DND-41 (cell line): Measurements from ENCODE around the gene TTC23L.

Experiments
- ATAC-seq: fragments of 200-7000 bp; cut with Tn5 transposase; 3 replicates; pipeline ENCODE4 v1.9.1; 2021; ENCODE audit warnings: low read depth; ENCODE audit not compliant: insufficient read depth
- DNase-seq: peaks from one replicate; pipeline ENCODE4 v3.0.0-alpha.2; 2020
- H2AFZ ChIP-seq: 2 replicates; pipeline ENCODE4 v1.6.0; 2012; ENCODE audit warnings: low read depth, low read length
- H3K27ac ChIP-seq: 2 replicates; pipeline ENCODE4 v1.5.1; 2012; ENCODE audit warnings: low read length, inconsistent platforms
- H3K27me3 ChIP-seq: fragments of 200-600 bp; sonication (generic); 2 replicates; pipeline ENCODE4 v1.6.0; 2012; ENCODE audit warnings: low read length, mild to moderate bottlenecking, inconsistent platforms; ENCODE audit not compliant: insufficient read depth, poor library complexity
- H3K36me3 ChIP-seq: 2 replicates; pipeline ENCODE4 v1.5.1; 2012; ENCODE audit warnings: low read length, inconsistent platforms; ENCODE audit not compliant: insufficient read depth
- H3K4me1 ChIP-seq: 2 replicates; pipeline ENCODE4 v1.5.1; 2012; ENCODE audit warnings: mild to moderate bottlenecking, low read length; ENCODE audit not compliant: insufficient read depth
- H3K4me2 ChIP-seq: 2 replicates; pipeline ENCODE4 v1.6.0; 2012; ENCODE audit warnings: mild to moderate bottlenecking, moderate library complexity, low read length, inconsistent platforms; ENCODE audit not compliant: insufficient read depth
- H3K4me3 ChIP-seq, 2 experiments: fragments of 200-600 bp in 1 of 2; shearing (Covaris generic) in 1 of 2; 2 replicates each; pipeline ENCODE4 v1.5.1; 2012 to 2016; ENCODE audit warnings: inconsistent platforms in 2 of 2, low read length in 2 of 2, mild to moderate bottlenecking in 2 of 2, low read depth in 1 of 2, moderate library complexity in 1 of 2
- H3K79me2 ChIP-seq: 2 replicates; pipeline ENCODE4 v1.6.0; 2012; ENCODE audit warnings: low read length, inconsistent platforms; ENCODE audit not compliant: insufficient read depth
- H3K9ac ChIP-seq: 2 replicates; pipeline ENCODE4 v1.6.0; 2012; ENCODE audit warnings: low read depth, mild to moderate bottlenecking, inconsistent platforms, low read length, moderate library complexity
- H3K9me3 ChIP-seq: 2 replicates; pipeline ENCODE4 v1.5.1; 2012; ENCODE audit warnings: low read length, moderate library complexity, mild to moderate bottlenecking, inconsistent platforms; ENCODE audit not compliant: insufficient read depth, severe bottlenecking
- H4K20me1 ChIP-seq: 2 replicates; pipeline ENCODE4 v1.6.0; 2012; ENCODE audit warnings: low read length; ENCODE audit not compliant: insufficient read depth
- EZH2 ChIP-seq: IDR thresholded peaks from 3 replicates; pipeline ENCODE4 v1.6.1; 2012; ENCODE audit warnings: borderline replicate concordance, low read depth, mild to moderate bottlenecking, moderate library complexity, low read length, inconsistent platforms; ENCODE audit not compliant: severe bottlenecking
- TF ChIP-seq, protein P1 (sequence below): IDR thresholded peaks from 2 replicates; pipeline ENCODE4 v1.5.1; 2012; ENCODE audit warnings: borderline replicate concordance, low read length, moderate library complexity, mild to moderate bottlenecking; ENCODE audit not compliant: poor library complexity, severe bottlenecking; ENCODE audit errors: extremely low read depth

TTC23L gene

DNA sequence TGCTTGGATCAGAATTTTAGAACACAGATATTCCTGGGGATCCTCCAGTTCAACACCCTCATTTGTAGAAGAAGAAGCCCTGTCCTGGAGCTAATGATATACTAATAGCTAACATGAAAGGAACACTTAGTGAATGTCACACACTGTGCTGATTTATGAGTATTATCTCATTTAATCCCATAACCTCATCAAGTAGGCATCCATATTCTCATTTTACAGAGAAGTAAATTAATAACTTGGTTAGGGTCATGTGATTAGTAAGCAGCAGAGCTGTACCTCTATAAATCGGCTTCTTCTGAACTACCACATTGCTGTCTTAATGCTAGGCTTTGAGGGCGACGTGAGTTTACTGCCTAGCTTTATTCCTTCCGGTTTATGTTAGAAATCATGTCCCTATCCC, 6.0 kb downstream of the TTC23L start:
- H3K4me2 ChIP-seq: no peak overlapping the region
- no peaks in the 10 kb centered on the region for H3K36me3 ChIP-seq
- no peaks in the 10 kb centered on the region for H3K4me1 ChIP-seq
- ATAC-seq: no peak
- no peak for TF ChIP-seq EZH2
- TF ChIP-seq, protein P1, sequence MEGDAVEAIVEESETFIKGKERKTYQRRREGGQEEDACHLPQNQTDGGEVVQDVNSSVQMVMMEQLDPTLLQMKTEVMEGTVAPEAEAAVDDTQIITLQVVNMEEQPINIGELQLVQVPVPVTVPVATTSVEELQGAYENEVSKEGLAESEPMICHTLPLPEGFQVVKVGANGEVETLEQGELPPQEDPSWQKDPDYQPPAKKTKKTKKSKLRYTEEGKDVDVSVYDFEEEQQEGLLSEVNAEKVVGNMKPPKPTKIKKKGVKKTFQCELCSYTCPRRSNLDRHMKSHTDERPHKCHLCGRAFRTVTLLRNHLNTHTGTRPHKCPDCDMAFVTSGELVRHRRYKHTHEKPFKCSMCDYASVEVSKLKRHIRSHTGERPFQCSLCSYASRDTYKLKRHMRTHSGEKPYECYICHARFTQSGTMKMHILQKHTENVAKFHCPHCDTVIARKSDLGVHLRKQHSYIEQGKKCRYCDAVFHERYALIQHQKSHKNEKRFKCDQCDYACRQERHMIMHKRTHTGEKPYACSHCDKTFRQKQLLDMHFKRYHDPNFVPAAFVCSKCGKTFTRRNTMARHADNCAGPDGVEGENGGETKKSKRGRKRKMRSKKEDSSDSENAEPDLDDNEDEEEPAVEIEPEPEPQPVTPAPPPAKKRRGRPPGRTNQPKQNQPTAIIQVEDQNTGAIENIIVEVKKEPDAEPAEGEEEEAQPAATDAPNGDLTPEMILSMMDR: no peak
- no peak overlapping the region for H3K4me3 ChIP-seq
- no peak overlapping the region for H3K27ac ChIP-seq
- no peaks in the 10 kb centered on the region for H3K79me2 ChIP-seq
- no peaks in the 10 kb centered on the region for H4K20me1 ChIP-seq
- peaks cover 2% of the 10 kb centered on the region for H3K27me3 ChIP-seq
- no peak for DNase-seq
- no peak overlapping the region for H3K9ac ChIP-seq
- no peaks in the 10 kb centered on the region for H3K9me3 ChIP-seq
- no peak overlapping the region for H2AFZ ChIP-seq

DNA sequence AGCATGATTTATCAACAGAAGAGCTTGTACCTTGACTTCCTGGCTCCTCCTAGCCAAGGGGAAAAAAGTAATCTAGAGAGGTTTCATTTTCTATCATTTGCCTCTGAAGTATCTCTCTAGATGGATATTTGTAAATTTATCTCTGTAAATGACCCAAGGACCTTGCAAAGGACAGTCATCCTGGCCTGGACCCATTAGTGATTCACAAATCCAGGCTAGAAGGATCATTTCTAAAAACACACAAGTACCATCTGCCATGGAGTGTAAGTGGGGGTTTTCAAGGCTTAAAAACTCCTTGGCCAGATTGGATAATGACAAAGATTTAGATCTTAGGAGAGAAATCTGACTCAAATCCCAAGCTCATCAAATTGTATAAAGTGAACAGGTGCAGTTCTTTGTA, 8.1 kb downstream of the TTC23L start:
- Histone ChIP-seq H3K36me3 (no peaks in the 10 kb centered on the region), H3K27ac (no peak overlapping the region), H3K4me1 (no peaks in the 10 kb centered on the region), H2AFZ (no peak overlapping the region), H3K79me2 (no peaks in the 10 kb centered on the region), H4K20me1 (no peaks in the 10 kb centered on the region), H3K27me3 (peaks cover 2% of the 10 kb centered on the region), H3K4me3 (no peak overlapping the region), H3K9ac (no peak overlapping the region), H3K9me3 (no peaks in the 10 kb centered on the region), H3K4me2 (no peak overlapping the region)
- no peak for DNase-seq
- ATAC-seq: no peak
- TF ChIP-seq EZH2: no peak
- TF ChIP-seq, protein P1: no peak

DNA sequence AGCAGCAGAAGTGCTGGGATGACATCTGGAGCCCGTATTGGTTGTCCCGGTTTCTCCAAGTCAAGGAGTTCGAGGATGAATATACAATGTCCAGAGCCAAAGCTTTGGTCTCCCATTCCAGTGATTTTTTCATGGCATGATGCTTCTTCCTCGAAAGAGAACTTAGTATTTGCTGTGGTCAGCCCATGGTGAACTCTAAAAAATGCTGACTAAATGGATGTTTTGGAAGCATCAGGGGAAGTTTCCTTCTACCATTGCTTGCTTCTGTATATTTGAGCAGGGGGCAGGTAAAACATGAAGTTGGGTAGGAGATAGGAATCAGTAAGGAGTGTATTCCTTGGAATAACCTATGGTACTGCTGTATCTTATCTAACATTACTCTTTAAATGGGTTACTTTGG, 8.6 kb downstream of the TTC23L start:
- Histone ChIP-seq H3K4me3 (no peak overlapping the region), H3K4me1 (no peaks in the 10 kb centered on the region), H3K27me3 (peaks cover 2% of the 10 kb centered on the region), H3K36me3 (no peaks in the 10 kb centered on the region), H3K9me3 (no peaks in the 10 kb centered on the region), H2AFZ (no peak overlapping the region), H3K4me2 (no peak overlapping the region), H3K27ac (no peak overlapping the region), H3K9ac (no peak overlapping the region), H4K20me1 (no peaks in the 10 kb centered on the region), H3K79me2 (no peaks in the 10 kb centered on the region)
- ATAC-seq (no peak), DNase-seq (no peak)
- TF ChIP-seq, protein P1: no peak

DNA sequence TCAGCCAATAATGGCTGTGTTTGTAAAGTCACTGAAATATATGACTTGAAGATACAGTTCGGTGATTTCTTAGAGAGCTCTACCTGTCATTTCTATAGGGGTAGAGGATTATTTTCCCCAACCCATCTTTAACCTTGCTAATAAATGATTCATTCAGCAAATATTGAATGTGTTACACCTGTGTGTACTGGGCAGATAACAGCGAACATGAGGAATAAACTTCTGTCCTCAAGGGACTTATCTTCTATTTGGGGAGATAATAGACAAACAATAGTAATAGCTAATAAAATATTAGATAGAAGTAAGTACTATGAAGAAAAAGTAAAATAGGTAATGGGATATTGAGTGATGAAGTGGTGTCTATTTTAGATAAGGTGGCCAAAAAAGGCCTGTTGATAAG, 9.3 kb downstream of the TTC23L start:
- Histone ChIP-seq H3K9ac (no peak overlapping the region), H3K27ac (no peak overlapping the region), H3K9me3 (no peaks in the 10 kb centered on the region), H3K4me2 (no peak overlapping the region), H3K4me1 (no peaks in the 10 kb centered on the region), H2AFZ (no peak overlapping the region), H3K36me3 (no peaks in the 10 kb centered on the region), H4K20me1 (no peaks in the 10 kb centered on the region), H3K27me3 (peaks cover 2% of the 10 kb centered on the region), H3K79me2 (no peaks in the 10 kb centered on the region), H3K4me3 (no peak overlapping the region)
- TF ChIP-seq, protein P1: no peak
- no peak for TF ChIP-seq EZH2
- DNase-seq: no peak
- ATAC-seq: no peak
